PC-3 (cell line): ENCODE data around the gene IL21. TPM values are rescaled to one million over a fixed set of nuclear protein-coding genes. Genes with fewer than 3 reads are reported as not detected.

Experiments
- ATAC-seq: fragments of 200-7000 bp; cut with Tn5 transposase; 2 replicates; pipeline ENCODE4 v1.9.1; 2020; ENCODE audit warnings: mild to moderate bottlenecking, moderate library complexity
- BruUV-seq: library from RNA; stranded (reverse); fragments of 400-500 nt; replicated peaks from 2 replicates; lab custom pipeline; 2021; lab: Mats Ljungman, UMichigan
- CTCF ChIA-PET: fragments of 300-600 bp; sonication (Branson Sonifier 250); formaldehyde crosslinking; loops from one replicate; lab custom pipeline; 2022; ENCODE audit warnings: antibody characterized with exemption; lab: Charles Lee
- POLR2A ChIA-PET: fragments of 300-600 bp; sonication (Branson Sonifier 250); formaldehyde crosslinking; loops from one replicate; lab custom pipeline; 2022; ENCODE audit warnings: antibody characterized with exemption; ENCODE audit not compliant: unreplicated experiment; lab: Charles Lee
- DNase-seq: peaks from one replicate; pipeline ENCODE4 v3.0.0-alpha.2; 2015
- H2AFZ ChIP-seq: fragments of 300-600 bp; sonication (generic); 2 replicates; pipeline ENCODE4 v1.6.0; 2016; ENCODE audit warnings: antibody characterized with exemption, low read length
- H3F3A ChIP-seq: fragments of 300-600 bp; sonication (generic); one replicate; pipeline ENCODE4 v1.6.0; 2017; ENCODE audit warnings: antibody characterized with exemption, low read length, control low read depth, mild to moderate bottlenecking; ENCODE audit not compliant: unreplicated experiment
- H3K27ac ChIP-seq: fragments of 300-600 bp; sonication (generic); 2 replicates; pipeline ENCODE4 v1.5.1; 2016; ENCODE audit warnings: mild to moderate bottlenecking, low read length
- H3K27me3 ChIP-seq: fragments of 300-600 bp; sonication (generic); 2 replicates; pipeline ENCODE4 v1.6.1; 2016; ENCODE audit warnings: low read length, mixed read lengths
- H3K36me3 ChIP-seq: fragments of 300-600 bp; sonication (generic); 2 replicates; pipeline ENCODE4 v1.6.1; 2016; ENCODE audit warnings: low read depth, mixed run types, low read length, mixed read lengths
- H3K4me1 ChIP-seq: fragments of 300-600 bp; sonication (generic); 2 replicates; pipeline ENCODE4 v1.5.1; 2016; ENCODE audit warnings: low read length; ENCODE audit not compliant: insufficient read depth
- H3K4me2 ChIP-seq: fragments of 300-600 bp; sonication (generic); 2 replicates; pipeline ENCODE4 v1.6.0; 2016; ENCODE audit warnings: low read length
- H3K4me3 ChIP-seq: fragments of 300-600 bp; sonication (generic); 2 replicates; pipeline ENCODE4 v1.5.1; 2016; ENCODE audit warnings: mild to moderate bottlenecking, low read length, mixed read lengths
- H3K79me2 ChIP-seq: fragments of 300-600 bp; sonication (generic); 2 replicates; pipeline ENCODE4 v1.6.1; 2017; ENCODE audit warnings: low read length, mixed read lengths
- H3K9ac ChIP-seq: fragments of 300-600 bp; sonication (generic); 2 replicates; pipeline ENCODE4 v1.6.0; 2016; ENCODE audit warnings: mild to moderate bottlenecking, low read length
- H3K9me2 ChIP-seq: fragments of 300-600 bp; sonication (generic); replicated peaks from 2 replicates; pipeline ENCODE4 v1.6.1; 2016; ENCODE audit warnings: mixed run types, low read length, mixed read lengths
- H3K9me3 ChIP-seq: fragments of 300-600 bp; sonication (generic); 2 replicates; pipeline ENCODE4 v1.6.1; 2016; ENCODE audit warnings: low read length, mixed read lengths
- H4K20me1 ChIP-seq: fragments of 300-600 bp; sonication (generic); 2 replicates; pipeline ENCODE4 v1.6.1; 2016; ENCODE audit warnings: low read length, mixed read lengths
- CTCF ChIP-seq: fragments of 300-600 bp; sonication (generic); conservative IDR thresholded peaks from 2 replicates; pipeline ENCODE4 v1.5.1; 2017; ENCODE audit warnings: antibody characterized with exemption, low read depth, mild to moderate bottlenecking, low read length
- EZH2 ChIP-seq: fragments of 300-600 bp; sonication (generic); IDR thresholded peaks from one replicate; pipeline ENCODE4 v1.6.1; 2017; ENCODE audit warnings: antibody characterized with exemption, mild to moderate bottlenecking, low read length; ENCODE audit not compliant: unreplicated experiment
- EZH2phosphoT487 ChIP-seq: fragments of 300-600 bp; sonication (generic); IDR thresholded peaks from 2 replicates; pipeline ENCODE4 v1.6.1; 2018; ENCODE audit warnings: mild to moderate bottlenecking, antibody characterized with exemption, low read length, borderline replicate concordance
- intact Hi-C: fragments of 100-400 bp; cut with micrococcal nuclease; formaldehyde crosslinking; loops from 2 replicates; pipeline ENCODE4 v1.9.0; 2023
- total RNA-seq: library from RNA; depleted of rRNA; stranded (reverse); fragments of >200 nt; gene quantifications from 2 replicates; pipeline ENCODE4 v1.2.3, GENCODE V29; 2014

IL21 gene
- total RNA-seq, 1 experiment from 2014 or later, result not detected

- BruUV-seq, result no TSS peak
- Histone ChIP-seq H3K4me2 (no peak overlapping the region), H3K27me3 (no peaks in the 10 kb centered on the region), H3K36me3 (no peaks in the 10 kb centered on the region), H3K4me3 (no peak overlapping the region), H3K4me1 (peaks cover 15% of the 10 kb centered on the region), H2AFZ (no peak overlapping the region), H3K79me2 (no peaks in the 10 kb centered on the region), H3K9me2 (no peaks in the 10 kb centered on the region; the same call in 1 of the 2 replicates), H3K27ac (no peak overlapping the region), H3K9me3 (no peaks in the 10 kb centered on the region), H3K9ac (no peak overlapping the region), H3F3A (no peaks in the 10 kb centered on the region), H4K20me1 (no peaks in the 10 kb centered on the region)
- intact Hi-C loops, result no loop called here
- DNase-seq, result no peak
- no peak for TF ChIP-seq EZH2phosphoT487
- no peak for TF ChIP-seq EZH2
- no peak for TF ChIP-seq CTCF
- ATAC-seq, result no peak
- ChIA-PET CTCF (no interaction called here), POLR2A (no interaction called here)
These were observed 14.3 kb upstream of the IL21 start for GRCh38 chr4:122635205-122635604.

GRCh38 chr4:122633211-122633610, 12.3 kb upstream of the IL21 start:
- Histone ChIP-seq H3K9me3 (no peaks in the 10 kb centered on the region), H3K36me3 (no peaks in the 10 kb centered on the region), H3K4me2 (no peak overlapping the region), H3K27me3 (no peaks in the 10 kb centered on the region), H3K4me3 (no peak overlapping the region), H3K9me2 (no peaks in the 10 kb centered on the region), H3F3A (no peaks in the 10 kb centered on the region), H3K9ac (no peak overlapping the region), H3K27ac (no peak overlapping the region), H2AFZ (no peak overlapping the region), H4K20me1 (no peaks in the 10 kb centered on the region), H3K4me1 (no peaks in the 10 kb centered on the region), H3K79me2 (no peaks in the 10 kb centered on the region)
- ChIA-PET CTCF (no interaction called here), POLR2A (no interaction called here)
- DNase-seq (no peak), ATAC-seq (no peak)
- no TSS peak for BruUV-seq
- TF ChIP-seq CTCF (no peak), EZH2phosphoT487 (no peak), EZH2 (no peak)
- intact Hi-C loops, result no loop called here

GRCh38 chr4:122632396-122633143, 11.7 kb upstream of the IL21 start:
- Histone ChIP-seq H3K9me2 (no peaks in the 10 kb centered on the region), H4K20me1 (no peaks in the 10 kb centered on the region), H3K36me3 (no peaks in the 10 kb centered on the region), H3K4me1 (no peaks in the 10 kb centered on the region), H3K27me3 (no peaks in the 10 kb centered on the region), H3K9me3 (no peaks in the 10 kb centered on the region), H3K4me2 (no peak overlapping the region), H2AFZ (no peak overlapping the region), H3K4me3 (no peak overlapping the region), H3K27ac (no peak overlapping the region), H3K79me2 (no peaks in the 10 kb centered on the region), H3F3A (no peaks in the 10 kb centered on the region), H3K9ac (no peak overlapping the region)
- BruUV-seq, result no TSS peak
- CTCF ChIA-PET, result no interaction called here
- no peak for ATAC-seq
- no peak for DNase-seq
- intact Hi-C loops, result no loop called here
- no peak for TF ChIP-seq EZH2phosphoT487
- no peak for TF ChIP-seq EZH2
- no peak for TF ChIP-seq CTCF
- POLR2A ChIA-PET, result no interaction called here
